ENCODE data around the gene ABCF2.

The ABCF2 gene

GRCh38 chr7:151168003-151168786, 58.8 kb downstream of the ABCF2 start:
- no peak for FAIRE-seq

GRCh38 chr7:151167197-151167961, 59.6 kb downstream of the ABCF2 start, which contains the start of gene GBX1:
GBX1 (minus strand) TSS chr7:151167694; CDS start chr7:151167548, 146 bp downstream.
- no peak for FAIRE-seq

GRCh38 chr7:151166629-151167196, 60.3 kb downstream of the ABCF2 start:
- FAIRE-seq, result no peak
